SK-N-SH (cell line): ENCODE data around the gene ETV3. TPM values are rescaled to one million over a fixed set of nuclear protein-coding genes. Genes with fewer than 3 reads are reported as not detected.

ENCODE experiments used
- CTCF ChIA-PET: fragments of 300-600, 350-600 bp; formaldehyde crosslinking; extraction: SDS; loops from one replicate; lab custom pipeline; 2021; lab: Yijun Ruan, JAX
- POLR2A ChIA-PET: fragments of 350-600 bp; sonication (Branson Sonifier 250); formaldehyde crosslinking; extraction: SDS; loops from one replicate; lab custom pipeline; 2020; ENCODE audit warnings: antibody characterized with exemption, inconsistent platforms; lab: Yijun Ruan, JAX
- DNase-seq: peaks from one replicate; pipeline ENCODE4 v3.0.0; 2012
- H2AFZ ChIP-seq: fragments of 200-600 bp; sonication (generic); 2 replicates; pipeline ENCODE4 v1.8.1; 2016; ENCODE audit warnings: antibody characterized with exemption, mild to moderate bottlenecking, low read depth
- H3F3A ChIP-seq: fragments of 200-600 bp; sonication (generic); replicated peaks from 2 replicates; pipeline ENCODE3; 2016; ENCODE audit warnings: antibody characterized with exemption, mild to moderate bottlenecking; ENCODE audit not compliant: insufficient read depth
- H3K27ac ChIP-seq, 2 experiments: fragments of 200-500 bp in 1 of 2; fragments of 200-600 bp in 1 of 2; sonication (Bioruptor generic) in 1 of 2; sonication (generic), shearing (Covaris generic) in 1 of 2; 2 replicates each; pipeline versions ENCODE4 v1.5.1 to v1.6.1; 2014 to 2016; ENCODE audit warnings: low read depth in 2 of 2, inconsistent platforms in 1 of 2, low read length in 1 of 2, mild to moderate bottlenecking in 1 of 2, mixed read lengths in 1 of 2
- H3K27me3 ChIP-seq: fragments of 200-600 bp; sonication (generic), shearing (Covaris generic); 2 replicates; pipeline ENCODE4 v1.6.1; 2016; ENCODE audit warnings: mixed run types; ENCODE audit not compliant: insufficient read depth
- H3K36me3 ChIP-seq, 2 experiments: fragments of 200-500 bp in 1 of 2; fragments of 200-600 bp in 1 of 2; sonication (Bioruptor generic) in 1 of 2; sonication (generic) in 1 of 2; replicated peaks in 1 of 2; 2 replicates each; pipeline versions ENCODE3 to v1.5.1; 2014 to 2016; ENCODE audit warnings: low read length in 1 of 2, mild to moderate bottlenecking in 1 of 2; ENCODE audit not compliant: insufficient read depth in 2 of 2, control insufficient read depth in 1 of 2
- H3K4me1 ChIP-seq, 2 experiments: fragments of 200-500 bp in 1 of 2; fragments of 200-600 bp in 1 of 2; sonication (Bioruptor generic) in 1 of 2; sonication (generic), shearing (Covaris generic) in 1 of 2; 2 replicates each; pipeline versions ENCODE4 v1.5.1 to v1.6.1; 2014 to 2016; ENCODE audit warnings: low read depth in 1 of 2, low read length in 1 of 2, mixed run types in 1 of 2; ENCODE audit not compliant: insufficient read depth in 2 of 2, control insufficient read depth in 1 of 2
- H3K4me2 ChIP-seq: fragments of 200-600 bp; sonication (generic), shearing (Covaris generic); 2 replicates; pipeline ENCODE4 v1.6.1; 2017; ENCODE audit warnings: mixed run types
- H3K4me3 ChIP-seq, 2 experiments: fragments of 200-500 bp in 1 of 2; fragments of 200-600 bp in 1 of 2; sonication (Bioruptor generic) in 1 of 2; sonication (generic), shearing (Covaris generic) in 1 of 2; 2 replicates each; pipeline versions ENCODE4 v1.5.1 to v1.8.1; 2014 to 2016; ENCODE audit warnings: low read depth in 2 of 2, inconsistent platforms in 1 of 2, low read length in 1 of 2, mild to moderate bottlenecking in 1 of 2, mixed read lengths in 1 of 2, moderate library complexity in 1 of 2
- H3K79me2 ChIP-seq: fragments of 200-600 bp; sonication (generic); 2 replicates; pipeline ENCODE4 v1.8.1; 2017; ENCODE audit warnings: mild to moderate bottlenecking; ENCODE audit not compliant: insufficient read depth
- H3K9ac ChIP-seq: fragments of 200-600 bp; sonication (generic); 2 replicates; pipeline ENCODE4 v1.6.1; 2017; ENCODE audit warnings: mixed run types
- H3K9me2 ChIP-seq: fragments of 200-600 bp; sonication (generic); 2 replicates; pipeline ENCODE4 v1.6.1; 2017; ENCODE audit warnings: mixed run types
- H3K9me3 ChIP-seq: fragments of 200-600 bp; sonication (generic); 2 replicates; pipeline ENCODE4 v1.6.1; 2017; ENCODE audit warnings: mixed run types, mild to moderate bottlenecking, moderate library complexity
- H4K20me1 ChIP-seq: fragments of 200-600 bp; sonication (generic); 2 replicates; pipeline ENCODE4 v1.6.1; 2017; ENCODE audit warnings: mild to moderate bottlenecking, mixed run types; ENCODE audit not compliant: insufficient read depth
- FOXJ3 ChIP-seq: sonication (generic); formaldehyde crosslinking; IDR thresholded peaks from 2 replicates; pipeline ENCODE4 v1.5.1; 2020; ENCODE audit warnings: mild to moderate bottlenecking, missing genetic modification reagents
- GATA2 ChIP-seq: sonication (generic); formaldehyde crosslinking; IDR thresholded peaks from 2 replicates; pipeline ENCODE4 v1.5.0; 2020; ENCODE audit warnings: mild to moderate bottlenecking, missing genetic modification reagents
- MEF2A ChIP-seq: IDR thresholded peaks from 2 replicates; pipeline ENCODE4 v1.4.0; 2012; ENCODE audit warnings: low read depth, borderline replicate concordance
- POLR2AphosphoS5 ChIP-seq: IDR thresholded peaks from 2 replicates; pipeline ENCODE4 v1.6.1; 2012; ENCODE audit warnings: low read depth, low read length
- TAF1 ChIP-seq: IDR thresholded peaks from 2 replicates; pipeline ENCODE4 v1.6.1; 2012; ENCODE audit warnings: low read depth, mild to moderate bottlenecking, low read length, moderate library complexity, borderline replicate concordance
- TEAD4 ChIP-seq: IDR thresholded peaks from 2 replicates; pipeline ENCODE4 v1.4.0; 2012; ENCODE audit warnings: mild to moderate bottlenecking, borderline replicate concordance; ENCODE audit not compliant: insufficient read depth
- WGBS: methylation state at CpG from one replicate; pipeline ENCODE4 v1.1.6; 2017; ENCODE audit warnings: low lambda C conversion rate; 5-methylcytosine and 5-hydroxymethylcytosine counted together
- polyA plus RNA-seq, 3 experiments: library from polyadenylated mRNA; depleted of rRNA; stranded (reverse); fragments of >200 nt; gene quantifications; 2 replicates each; pipeline ENCODE4 v1.2.3, GENCODE V29; 2012
- TF ChIP-seq, protein P1 (sequence below): IDR thresholded peaks from 2 replicates; pipeline ENCODE4 v1.4.0; 2012; ENCODE audit warnings: low read depth, borderline replicate concordance
- TF ChIP-seq, protein P2 (sequence below): IDR thresholded peaks from 2 replicates; pipeline ENCODE4 v1.4.0; 2012; ENCODE audit warnings: low read depth
- TF ChIP-seq, protein P3 (sequence below): IDR thresholded peaks from 2 replicates; pipeline ENCODE4; 2012
- TF ChIP-seq, protein P4 (sequence below): fragments of 200-600 bp; sonication (generic); IDR thresholded peaks from 2 replicates; pipeline ENCODE4 v1.6.1; 2017; ENCODE audit warnings: antibody characterized with exemption, mild to moderate bottlenecking, moderate library complexity
- TF ChIP-seq, protein P5 (sequence below): IDR thresholded peaks from 2 replicates; pipeline ENCODE4 v1.4.0; 2012; ENCODE audit warnings: low read depth, borderline replicate concordance

The ETV3 gene
- polyA plus RNA-seq, 1 of the 3 experiments (the other 2 are of a cell fraction), result 5.4 TPM

DNA sequence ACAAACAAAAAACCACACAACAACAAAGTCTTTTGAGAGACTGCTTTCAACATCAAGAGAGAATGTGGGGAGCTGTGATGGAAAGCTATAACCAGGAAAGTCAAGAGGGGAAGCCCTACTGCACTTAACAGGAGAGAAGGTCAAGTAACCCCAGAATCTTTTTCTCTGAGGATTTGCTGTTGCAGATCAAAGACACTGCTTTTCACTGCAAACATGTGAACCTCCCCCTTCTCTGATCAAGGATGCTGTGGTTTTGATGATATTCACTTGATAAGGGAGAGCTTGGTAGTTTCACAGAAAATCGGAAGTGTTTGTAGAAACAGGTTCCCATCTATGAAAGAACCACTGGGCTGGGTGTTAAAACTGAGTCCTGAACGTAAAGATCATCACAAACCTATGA lies 4.8 kb downstream of the ETV3 start:
- POLR2A ChIA-PET, result no interaction called here
- H3K36me3 ChIP-seq, result peaks cover 66 to 75% of the 10 kb centered on the region in 2 experiments

DNA sequence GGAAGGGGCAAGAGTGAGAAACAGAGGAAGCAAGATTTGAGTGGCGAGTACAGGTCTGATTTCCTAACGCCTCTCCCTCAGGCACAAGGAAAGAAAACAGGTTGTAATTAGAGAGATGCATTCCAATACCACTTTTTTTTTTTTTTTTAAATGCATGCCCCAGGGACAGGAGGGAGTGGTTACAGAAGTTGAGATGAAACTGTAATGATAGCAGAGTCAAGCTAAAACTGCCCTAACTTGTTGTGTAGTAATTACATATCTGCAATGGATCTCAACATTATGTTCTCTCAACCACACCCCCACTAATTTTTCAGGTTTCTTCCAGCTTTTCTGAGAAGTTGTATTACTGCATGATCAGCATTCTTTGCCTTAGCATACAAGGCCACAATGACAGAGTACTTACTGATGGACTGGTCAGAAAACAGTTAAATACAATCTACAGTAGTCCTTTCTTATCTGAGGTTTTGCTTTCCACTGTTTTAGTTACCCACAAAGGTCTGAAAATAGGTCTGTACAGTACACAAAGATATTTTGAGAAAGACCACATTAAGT lies 5.5 kb downstream of the ETV3 start:
- WGBS, result 75% methylated on average over 2 of the region's 2 CpGs
- Histone ChIP-seq H3K79me2 (peaks cover 54% of the 10 kb centered on the region), H3K9me2 (no peaks in the 10 kb centered on the region), H3K9me3 (no peaks in the 10 kb centered on the region), H3F3A (peaks cover 3% of the 10 kb centered on the region), H3K27ac (no peak overlapping the region), H3K4me3 (no peak overlapping the region), H3K36me3 (peaks cover 73 to 82% of the 10 kb centered on the region in 2 experiments), H2AFZ (no peak overlapping the region), H4K20me1 (peaks cover 28% of the 10 kb centered on the region), H3K9ac (no peak overlapping the region), H3K27me3 (no peaks in the 10 kb centered on the region), H3K4me1 (peaks cover 8 to 16% of the 10 kb centered on the region in 2 experiments; a peak in 3 of 4 replicates), H3K4me2 (no peak overlapping the region)
- DNase-seq, result no peak
- ChIA-PET CTCF (interaction anchor here (1.2 to 15.8 kb wide), 4 partner anchors 21 to 42 kb away, joined by 4 to 194 read pairs (median 27); no protein-coding TSS in a partner anchor), POLR2A (no interaction called here)
- no peak for TF ChIP-seq POLR2AphosphoS5

More for the DNA sequence above, 4.8 kb downstream of the ETV3 start:
- H3K4me2 ChIP-seq, result no peak overlapping the region
- no peaks in the 10 kb centered on the region for H3K9me2 ChIP-seq
- no peak overlapping the region for H2AFZ ChIP-seq
- H3K4me3 ChIP-seq, result no peak overlapping the region
- H3K27ac ChIP-seq, result no peak overlapping the region
- H3K4me1 ChIP-seq, result peaks cover 8 to 16% of the 10 kb centered on the region in 2 experiments; a peak in 3 of 4 replicates
- TF ChIP-seq TAF1, result no peak
- peaks cover 3% of the 10 kb centered on the region for H3F3A ChIP-seq
- 63% methylated on average over 2 of the region's 2 CpGs for WGBS
- H4K20me1 ChIP-seq, result peaks cover 29% of the 10 kb centered on the region
- H3K9me3 ChIP-seq, result no peaks in the 10 kb centered on the region
- no peaks in the 10 kb centered on the region for H3K27me3 ChIP-seq
- DNase-seq, result no peak
- H3K79me2 ChIP-seq, result peaks cover 56% of the 10 kb centered on the region
- H3K9ac ChIP-seq, result no peak overlapping the region
- CTCF ChIA-PET, result interaction anchor here (5.1 to 15.8 kb wide), 2 partner anchors 20 to 43 kb away, joined by 50 to 194 read pairs; no protein-coding TSS in a partner anchor

DNA sequence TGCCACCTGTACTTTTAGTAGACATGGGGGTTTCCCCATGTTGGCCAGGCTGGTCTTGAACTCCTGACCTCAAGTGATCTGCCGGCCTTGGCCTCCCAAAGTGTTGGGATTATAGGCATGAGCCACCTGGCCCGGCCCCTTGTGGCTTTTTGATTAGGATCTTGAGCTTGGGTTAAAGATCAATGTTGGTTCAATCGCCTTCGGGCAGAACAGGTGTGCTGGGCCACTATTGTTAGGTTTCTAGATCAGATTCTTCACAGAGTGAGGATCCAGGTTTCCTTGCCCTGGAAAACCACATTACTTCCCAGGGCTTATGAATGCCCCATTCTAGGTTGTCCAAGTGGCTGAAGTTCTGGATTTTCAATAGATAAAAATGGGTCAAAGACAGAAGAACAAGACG lies 6.1 kb downstream of the ETV3 start:
- 95% methylated on average over 4 of the region's 5 CpGs for WGBS
- Histone ChIP-seq H3K4me1 (peaks cover 8 to 16% of the 10 kb centered on the region in 2 experiments; a peak in 3 of 4 replicates), H3K4me2 (no peak overlapping the region), H3F3A (peaks cover 3% of the 10 kb centered on the region), H3K9me2 (no peaks in the 10 kb centered on the region), H3K27ac (no peak overlapping the region), H4K20me1 (peaks cover 22% of the 10 kb centered on the region), H2AFZ (no peak overlapping the region), H3K27me3 (no peaks in the 10 kb centered on the region), H3K9me3 (no peaks in the 10 kb centered on the region), H3K36me3 (peaks cover 79 to 84% of the 10 kb centered on the region in 2 experiments), H3K9ac (no peak overlapping the region), H3K79me2 (peaks cover 48% of the 10 kb centered on the region), H3K4me3 (no peak overlapping the region)
- no peak for DNase-seq
- CTCF ChIA-PET, result interaction anchor here (1.2 kb wide), 2 partner anchors 24 to 42 kb away, joined by 4 read pairs; no protein-coding TSS in a partner anchor
- TF ChIP-seq FOXJ3 (no peak), MEF2A (no peak), TEAD4 (no peak), POLR2AphosphoS5 (no peak), GATA2 (CRISPR knock-in tag) (no peak)
- TF ChIP-seq, protein P1, sequence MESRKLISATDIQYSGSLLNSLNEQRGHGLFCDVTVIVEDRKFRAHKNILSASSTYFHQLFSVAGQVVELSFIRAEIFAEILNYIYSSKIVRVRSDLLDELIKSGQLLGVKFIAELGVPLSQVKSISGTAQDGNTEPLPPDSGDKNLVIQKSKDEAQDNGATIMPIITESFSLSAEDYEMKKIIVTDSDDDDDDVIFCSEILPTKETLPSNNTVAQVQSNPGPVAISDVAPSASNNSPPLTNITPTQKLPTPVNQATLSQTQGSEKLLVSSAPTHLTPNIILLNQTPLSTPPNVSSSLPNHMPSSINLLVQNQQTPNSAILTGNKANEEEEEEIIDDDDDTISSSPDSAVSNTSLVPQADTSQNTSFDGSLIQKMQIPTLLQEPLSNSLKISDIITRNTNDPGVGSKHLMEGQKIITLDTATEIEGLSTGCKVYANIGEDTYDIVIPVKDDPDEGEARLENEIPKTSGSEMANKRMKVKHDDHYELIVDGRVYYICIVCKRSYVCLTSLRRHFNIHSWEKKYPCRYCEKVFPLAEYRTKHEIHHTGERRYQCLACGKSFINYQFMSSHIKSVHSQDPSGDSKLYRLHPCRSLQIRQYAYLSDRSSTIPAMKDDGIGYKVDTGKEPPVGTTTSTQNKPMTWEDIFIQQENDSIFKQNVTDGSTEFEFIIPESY, result no peak
- TF ChIP-seq, protein P2, sequence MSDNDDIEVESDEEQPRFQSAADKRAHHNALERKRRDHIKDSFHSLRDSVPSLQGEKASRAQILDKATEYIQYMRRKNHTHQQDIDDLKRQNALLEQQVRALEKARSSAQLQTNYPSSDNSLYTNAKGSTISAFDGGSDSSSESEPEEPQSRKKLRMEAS, result no peak
- TF ChIP-seq, protein P3, sequence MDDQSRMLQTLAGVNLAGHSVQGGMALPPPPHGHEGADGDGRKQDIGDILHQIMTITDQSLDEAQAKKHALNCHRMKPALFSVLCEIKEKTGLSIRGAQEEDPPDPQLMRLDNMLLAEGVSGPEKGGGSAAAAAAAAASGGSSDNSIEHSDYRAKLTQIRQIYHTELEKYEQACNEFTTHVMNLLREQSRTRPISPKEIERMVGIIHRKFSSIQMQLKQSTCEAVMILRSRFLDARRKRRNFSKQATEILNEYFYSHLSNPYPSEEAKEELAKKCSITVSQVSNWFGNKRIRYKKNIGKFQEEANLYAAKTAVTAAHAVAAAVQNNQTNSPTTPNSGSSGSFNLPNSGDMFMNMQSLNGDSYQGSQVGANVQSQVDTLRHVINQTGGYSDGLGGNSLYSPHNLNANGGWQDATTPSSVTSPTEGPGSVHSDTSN, result no peak
- TF ChIP-seq, protein P4, sequence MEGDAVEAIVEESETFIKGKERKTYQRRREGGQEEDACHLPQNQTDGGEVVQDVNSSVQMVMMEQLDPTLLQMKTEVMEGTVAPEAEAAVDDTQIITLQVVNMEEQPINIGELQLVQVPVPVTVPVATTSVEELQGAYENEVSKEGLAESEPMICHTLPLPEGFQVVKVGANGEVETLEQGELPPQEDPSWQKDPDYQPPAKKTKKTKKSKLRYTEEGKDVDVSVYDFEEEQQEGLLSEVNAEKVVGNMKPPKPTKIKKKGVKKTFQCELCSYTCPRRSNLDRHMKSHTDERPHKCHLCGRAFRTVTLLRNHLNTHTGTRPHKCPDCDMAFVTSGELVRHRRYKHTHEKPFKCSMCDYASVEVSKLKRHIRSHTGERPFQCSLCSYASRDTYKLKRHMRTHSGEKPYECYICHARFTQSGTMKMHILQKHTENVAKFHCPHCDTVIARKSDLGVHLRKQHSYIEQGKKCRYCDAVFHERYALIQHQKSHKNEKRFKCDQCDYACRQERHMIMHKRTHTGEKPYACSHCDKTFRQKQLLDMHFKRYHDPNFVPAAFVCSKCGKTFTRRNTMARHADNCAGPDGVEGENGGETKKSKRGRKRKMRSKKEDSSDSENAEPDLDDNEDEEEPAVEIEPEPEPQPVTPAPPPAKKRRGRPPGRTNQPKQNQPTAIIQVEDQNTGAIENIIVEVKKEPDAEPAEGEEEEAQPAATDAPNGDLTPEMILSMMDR, result no peak
- TF ChIP-seq, protein P5, sequence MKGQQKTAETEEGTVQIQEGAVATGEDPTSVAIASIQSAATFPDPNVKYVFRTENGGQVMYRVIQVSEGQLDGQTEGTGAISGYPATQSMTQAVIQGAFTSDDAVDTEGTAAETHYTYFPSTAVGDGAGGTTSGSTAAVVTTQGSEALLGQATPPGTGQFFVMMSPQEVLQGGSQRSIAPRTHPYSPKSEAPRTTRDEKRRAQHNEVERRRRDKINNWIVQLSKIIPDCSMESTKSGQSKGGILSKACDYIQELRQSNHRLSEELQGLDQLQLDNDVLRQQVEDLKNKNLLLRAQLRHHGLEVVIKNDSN, result no peak
- POLR2A ChIA-PET, result no interaction called here
